ENCODE data around the gene PRXL2C.

DNA sequence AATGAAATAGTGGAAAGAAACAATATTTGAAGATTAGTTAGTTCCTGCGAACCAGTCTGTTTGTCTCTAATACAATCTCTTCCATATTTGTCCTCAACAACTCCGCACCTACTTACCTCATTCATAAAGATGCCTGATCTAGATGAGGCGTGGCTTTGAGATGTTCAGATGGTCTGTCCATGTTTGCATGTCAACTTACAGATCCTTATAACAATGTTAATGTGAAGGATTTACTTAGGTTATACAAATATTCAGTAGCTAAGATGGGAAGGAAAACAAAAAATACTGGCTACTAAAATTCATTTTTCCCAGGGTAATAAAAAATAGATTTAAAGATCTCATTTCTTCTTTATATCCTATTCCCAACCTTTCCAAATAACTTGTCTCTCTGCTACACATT lies 43.8 kb downstream of the PRXL2C start:
- no peak for TF ChIP-seq EZH2 (IDR thresholded peaks at IDR 0.05)
- no peak for TF ChIP-seq POLR2AphosphoS5 (IDR thresholded peaks at IDR 0.05; ENCODE audit: borderline replicate concordance, low read depth, low read length)

Data from SK-N-MC (cell line).